ENCODE results near the gene PGF. TPM values are rescaled to one million over a fixed set of nuclear protein-coding genes. Genes with fewer than 3 reads are reported as not detected.

The PGF gene
- total and polyA plus RNA-seq, 4 donors, result 0.61 to 4.5 (median 1.8) TPM

GRCh38 chr14:74937171-74937570 is 18.2 kb downstream of the PGF start:
- no peaks in the 10 kb centered on the region for H3K36me3 ChIP-seq (ENCODE audit: control insufficient read depth in 4 of 4, insufficient read depth in 3 of 4, low read depth in 1 of 4, low read length in 3 of 4)
- no peak overlapping the region for H3K27ac ChIP-seq (ENCODE audit: low read depth in 1 of 2, low read length in 2 of 2)
- WGBS, result 78% methylated on average over 2 of the region's 2 CpGs
- no peak overlapping the region for H3K9ac ChIP-seq (ENCODE audit: low read depth in 1 of 2, low read length in 2 of 2)
- no peak for DNase-seq (ENCODE audit: low spot score)
- TF ChIP-seq FOXA2 (IDR thresholded peaks at IDR 0.05), result no peak
- TF ChIP-seq JUND (IDR thresholded peaks at IDR 0.05), result no peak
- no peak for TF ChIP-seq RXRA (IDR thresholded peaks at IDR 0.05)
- TF ChIP-seq ZBTB33 (IDR thresholded peaks at IDR 0.05), result no peak
- TF ChIP-seq HNF4G (IDR thresholded peaks at IDR 0.05), result no peak
- TF ChIP-seq CTCF (IDR thresholded peaks at IDR 0.05; ENCODE audit: low read depth, low read length, missing input control), result no peak
- no peaks in the 10 kb centered on the region for H3K27me3 ChIP-seq (ENCODE audit: control insufficient read depth in 4 of 4, insufficient read depth in 4 of 4, low read length in 3 of 4)
- H3K4me1 ChIP-seq (ENCODE audit: control insufficient read depth in 4 of 4, insufficient read depth in 4 of 4, low read length in 3 of 4), result peaks cover 0 to 12% (median 2%) of the 10 kb centered on the region in 4 donors
- no peaks in the 10 kb centered on the region for H3K9me3 ChIP-seq (ENCODE audit: control insufficient read depth in 4 of 4, low read length in 3 of 4)
- H3K4me3 ChIP-seq (ENCODE audit: low read depth in 1 of 3, low read length in 3 of 3), result no peak overlapping the region

GRCh38 chr14:74936731-74937130 is 18.7 kb downstream of the PGF start:
- Histone ChIP-seq H3K4me3 (ENCODE audit: low read depth in 1 of 3, low read length in 3 of 3) (no peak overlapping the region), H3K36me3 (ENCODE audit: control insufficient read depth in 4 of 4, insufficient read depth in 3 of 4, low read depth in 1 of 4, low read length in 3 of 4) (no peaks in the 10 kb centered on the region), H3K9ac (ENCODE audit: low read depth in 1 of 2, low read length in 2 of 2) (no peak overlapping the region), H3K27ac (ENCODE audit: low read depth in 1 of 2, low read length in 2 of 2) (no peak overlapping the region), H3K9me3 (ENCODE audit: control insufficient read depth in 4 of 4, low read length in 3 of 4) (no peaks in the 10 kb centered on the region), H3K4me1 (ENCODE audit: control insufficient read depth in 4 of 4, insufficient read depth in 4 of 4, low read length in 3 of 4) (peaks cover 0 to 11% (median 2%) of the 10 kb centered on the region in 4 donors), H3K27me3 (ENCODE audit: control insufficient read depth in 4 of 4, insufficient read depth in 4 of 4, low read length in 3 of 4) (no peaks in the 10 kb centered on the region)
- whole genome bisulfite sequencing, result 92% methylated on average over 8 of the region's 8 CpGs
- DNase-seq (ENCODE audit: low spot score), result no peak
- no peak for TF ChIP-seq FOXA2 (IDR thresholded peaks at IDR 0.05)
- TF ChIP-seq JUND (IDR thresholded peaks at IDR 0.05), result no peak
- no peak for TF ChIP-seq NR2F2 (IDR thresholded peaks at IDR 0.05)
- no peak for TF ChIP-seq RAD21 (IDR thresholded peaks at IDR 0.05)
- TF ChIP-seq HNF4G (IDR thresholded peaks at IDR 0.05), result no peak

GRCh38 chr14:74936151-74936550 is 19.2 kb downstream of the PGF start:
- H3K4me3 ChIP-seq (ENCODE audit: low read depth in 1 of 3, low read length in 3 of 3), result no peak overlapping the region
- DNase-seq (ENCODE audit: low spot score), result no peak
- peaks cover 0 to 11% (median 2%) of the 10 kb centered on the region in 4 donors for H3K4me1 ChIP-seq (ENCODE audit: control insufficient read depth in 4 of 4, insufficient read depth in 4 of 4, low read length in 3 of 4)
- 90% methylated on average over 11 of the region's 11 CpGs for WGBS
- H3K9me3 ChIP-seq (ENCODE audit: control insufficient read depth in 4 of 4, low read length in 3 of 4), result no peaks in the 10 kb centered on the region
- H3K27me3 ChIP-seq (ENCODE audit: control insufficient read depth in 4 of 4, insufficient read depth in 4 of 4, low read length in 3 of 4), result no peaks in the 10 kb centered on the region
- H3K36me3 ChIP-seq (ENCODE audit: control insufficient read depth in 4 of 4, insufficient read depth in 3 of 4, low read depth in 1 of 4, low read length in 3 of 4), result no peaks in the 10 kb centered on the region
- no peak for TF ChIP-seq GABPA (IDR thresholded peaks at IDR 0.05 in 1 of 2, conservative IDR thresholded peaks at IDR 0.05 in 1 of 2)
- no peak overlapping the region for H3K27ac ChIP-seq (ENCODE audit: low read depth in 1 of 2, low read length in 2 of 2)
- H3K9ac ChIP-seq (ENCODE audit: low read depth in 1 of 2, low read length in 2 of 2), result no peak overlapping the region

- Histone ChIP-seq H3K9me3 (ENCODE audit: control insufficient read depth in 4 of 4, low read length in 3 of 4) (no peaks in the 10 kb centered on the region), H3K27ac (ENCODE audit: low read depth in 1 of 2, low read length in 2 of 2) (no peak overlapping the region), H3K4me1 (ENCODE audit: control insufficient read depth in 4 of 4, insufficient read depth in 4 of 4, low read length in 3 of 4) (peaks cover 0 to 10% (median 2%) of the 10 kb centered on the region in 4 donors), H3K36me3 (ENCODE audit: control insufficient read depth in 4 of 4, insufficient read depth in 3 of 4, low read depth in 1 of 4, low read length in 3 of 4) (no peaks in the 10 kb centered on the region), H3K27me3 (ENCODE audit: control insufficient read depth in 4 of 4, insufficient read depth in 4 of 4, low read length in 3 of 4) (no peaks in the 10 kb centered on the region), H3K9ac (ENCODE audit: low read depth in 1 of 2, low read length in 2 of 2) (no peak overlapping the region), H3K4me3 (ENCODE audit: low read depth in 1 of 3, low read length in 3 of 3) (no peak overlapping the region)
- DNase-seq (ENCODE audit: low spot score), result no peak
- TF ChIP-seq MAX (IDR thresholded peaks at IDR 0.05) (no peak), RAD21 (IDR thresholded peaks at IDR 0.05) (no peak), YY1 (IDR thresholded peaks at IDR 0.05) (no peak), ATF3 (IDR thresholded peaks at IDR 0.05) (no peak), RXRA (IDR thresholded peaks at IDR 0.05) (no peak), HNF4A (conservative IDR thresholded peaks at IDR 0.05) (no peak), TAF1 (conservative IDR thresholded peaks at IDR 0.05) (no peak), EGR1 (IDR thresholded peaks at IDR 0.05; ENCODE audit: low read depth in 2 of 2) (no peak), FOXA2 (IDR thresholded peaks at IDR 0.05) (no peak), ZBTB33 (IDR thresholded peaks at IDR 0.05) (no peak)
- WGBS, result 86% methylated on average over 9 of the region's 9 CpGs
Measured at GRCh38 chr14:74935360-74935680, 20.1 kb downstream of the PGF start.

Data from liver (tissue), 9 donors.